Ishikawa (cell line): ENCODE data around the gene CYP1B1.

ENCODE experiments used
- CEBPB ChIP-seq: IDR thresholded peaks from 2 replicates; pipeline ENCODE4 v1.6.1; 2012
- CREB1 ChIP-seq: IDR thresholded peaks from 2 replicates; pipeline ENCODE4 v1.6.1; 2012; ENCODE audit warnings: low read depth
- EP300 ChIP-seq: IDR thresholded peaks from 2 replicates; pipeline ENCODE4 v1.6.1; 2012; ENCODE audit warnings: borderline replicate concordance
- NFIC ChIP-seq: IDR thresholded peaks from 2 replicates; pipeline ENCODE4 v1.6.1; 2012
- RAD21 ChIP-seq: IDR thresholded peaks from 2 replicates; pipeline ENCODE4 v1.6.1; 2012; ENCODE audit warnings: low read depth
- TAF1 ChIP-seq: IDR thresholded peaks from 2 replicates; pipeline ENCODE4 v1.6.1; 2012; ENCODE audit warnings: low read depth, mild to moderate bottlenecking
- TCF12 ChIP-seq: IDR thresholded peaks from 2 replicates; pipeline ENCODE4 v1.6.1; 2012; ENCODE audit warnings: low read depth
- TEAD4 ChIP-seq: IDR thresholded peaks from 2 replicates; pipeline ENCODE4 v1.6.1; 2012
- YY1 ChIP-seq: IDR thresholded peaks from 2 replicates; pipeline ENCODE4 v1.6.1; 2012; ENCODE audit warnings: low read depth
- TF ChIP-seq, protein P1 (sequence below): IDR thresholded peaks from 2 replicates; pipeline ENCODE4 v1.6.1; 2012; ENCODE audit warnings: low read depth, mild to moderate bottlenecking
- TF ChIP-seq, protein P2 (sequence below): IDR thresholded peaks from 2 replicates; pipeline ENCODE4 v1.6.1; 2012

- no peak for TF ChIP-seq TAF1
- TF ChIP-seq NFIC, result 0 out of 2 replicates have a peak, but pooled peaks have one; percentile 49
- no peak for TF ChIP-seq YY1
- no peak for TF ChIP-seq CREB1
- TF ChIP-seq, protein P1, sequence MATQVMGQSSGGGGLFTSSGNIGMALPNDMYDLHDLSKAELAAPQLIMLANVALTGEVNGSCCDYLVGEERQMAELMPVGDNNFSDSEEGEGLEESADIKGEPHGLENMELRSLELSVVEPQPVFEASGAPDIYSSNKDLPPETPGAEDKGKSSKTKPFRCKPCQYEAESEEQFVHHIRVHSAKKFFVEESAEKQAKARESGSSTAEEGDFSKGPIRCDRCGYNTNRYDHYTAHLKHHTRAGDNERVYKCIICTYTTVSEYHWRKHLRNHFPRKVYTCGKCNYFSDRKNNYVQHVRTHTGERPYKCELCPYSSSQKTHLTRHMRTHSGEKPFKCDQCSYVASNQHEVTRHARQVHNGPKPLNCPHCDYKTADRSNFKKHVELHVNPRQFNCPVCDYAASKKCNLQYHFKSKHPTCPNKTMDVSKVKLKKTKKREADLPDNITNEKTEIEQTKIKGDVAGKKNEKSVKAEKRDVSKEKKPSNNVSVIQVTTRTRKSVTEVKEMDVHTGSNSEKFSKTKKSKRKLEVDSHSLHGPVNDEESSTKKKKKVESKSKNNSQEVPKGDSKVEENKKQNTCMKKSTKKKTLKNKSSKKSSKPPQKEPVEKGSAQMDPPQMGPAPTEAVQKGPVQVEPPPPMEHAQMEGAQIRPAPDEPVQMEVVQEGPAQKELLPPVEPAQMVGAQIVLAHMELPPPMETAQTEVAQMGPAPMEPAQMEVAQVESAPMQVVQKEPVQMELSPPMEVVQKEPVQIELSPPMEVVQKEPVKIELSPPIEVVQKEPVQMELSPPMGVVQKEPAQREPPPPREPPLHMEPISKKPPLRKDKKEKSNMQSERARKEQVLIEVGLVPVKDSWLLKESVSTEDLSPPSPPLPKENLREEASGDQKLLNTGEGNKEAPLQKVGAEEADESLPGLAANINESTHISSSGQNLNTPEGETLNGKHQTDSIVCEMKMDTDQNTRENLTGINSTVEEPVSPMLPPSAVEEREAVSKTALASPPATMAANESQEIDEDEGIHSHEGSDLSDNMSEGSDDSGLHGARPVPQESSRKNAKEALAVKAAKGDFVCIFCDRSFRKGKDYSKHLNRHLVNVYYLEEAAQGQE, result no peak
- peak; percentile 80; the same call in 1 of the 2 replicates for TF ChIP-seq EP300
- peak; percentile 89 for TF ChIP-seq CEBPB
- TF ChIP-seq, protein P2, sequence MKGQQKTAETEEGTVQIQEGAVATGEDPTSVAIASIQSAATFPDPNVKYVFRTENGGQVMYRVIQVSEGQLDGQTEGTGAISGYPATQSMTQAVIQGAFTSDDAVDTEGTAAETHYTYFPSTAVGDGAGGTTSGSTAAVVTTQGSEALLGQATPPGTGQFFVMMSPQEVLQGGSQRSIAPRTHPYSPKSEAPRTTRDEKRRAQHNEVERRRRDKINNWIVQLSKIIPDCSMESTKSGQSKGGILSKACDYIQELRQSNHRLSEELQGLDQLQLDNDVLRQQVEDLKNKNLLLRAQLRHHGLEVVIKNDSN, result no peak
- TF ChIP-seq RAD21, result no peak
- no peak; the same call in 1 of the 2 replicates for TF ChIP-seq TEAD4
- TF ChIP-seq TCF12, result peak; percentile 87
Observed at GRCh38 chr2:38095996-38096861, 20.3 kb upstream of the CYP1B1 start.
